HG03045 (cell line): ENCODE data around the gene SULT1A2.
"Not testable (repeated sequence)": the region's sequence is repeated elsewhere in the genome, so short reads cannot be mapped to it uniquely, and the experiment has no call there.

Experiments used
- ATAC-seq: cut with Tn5 transposase; IDR thresholded peaks from one replicate; pipeline ENCODE4 v1.9.1; 2021; ENCODE audit warnings: mild to moderate bottlenecking, moderate library complexity; ENCODE audit not compliant: unreplicated experiment

Gene SULT1A2

DNA sequence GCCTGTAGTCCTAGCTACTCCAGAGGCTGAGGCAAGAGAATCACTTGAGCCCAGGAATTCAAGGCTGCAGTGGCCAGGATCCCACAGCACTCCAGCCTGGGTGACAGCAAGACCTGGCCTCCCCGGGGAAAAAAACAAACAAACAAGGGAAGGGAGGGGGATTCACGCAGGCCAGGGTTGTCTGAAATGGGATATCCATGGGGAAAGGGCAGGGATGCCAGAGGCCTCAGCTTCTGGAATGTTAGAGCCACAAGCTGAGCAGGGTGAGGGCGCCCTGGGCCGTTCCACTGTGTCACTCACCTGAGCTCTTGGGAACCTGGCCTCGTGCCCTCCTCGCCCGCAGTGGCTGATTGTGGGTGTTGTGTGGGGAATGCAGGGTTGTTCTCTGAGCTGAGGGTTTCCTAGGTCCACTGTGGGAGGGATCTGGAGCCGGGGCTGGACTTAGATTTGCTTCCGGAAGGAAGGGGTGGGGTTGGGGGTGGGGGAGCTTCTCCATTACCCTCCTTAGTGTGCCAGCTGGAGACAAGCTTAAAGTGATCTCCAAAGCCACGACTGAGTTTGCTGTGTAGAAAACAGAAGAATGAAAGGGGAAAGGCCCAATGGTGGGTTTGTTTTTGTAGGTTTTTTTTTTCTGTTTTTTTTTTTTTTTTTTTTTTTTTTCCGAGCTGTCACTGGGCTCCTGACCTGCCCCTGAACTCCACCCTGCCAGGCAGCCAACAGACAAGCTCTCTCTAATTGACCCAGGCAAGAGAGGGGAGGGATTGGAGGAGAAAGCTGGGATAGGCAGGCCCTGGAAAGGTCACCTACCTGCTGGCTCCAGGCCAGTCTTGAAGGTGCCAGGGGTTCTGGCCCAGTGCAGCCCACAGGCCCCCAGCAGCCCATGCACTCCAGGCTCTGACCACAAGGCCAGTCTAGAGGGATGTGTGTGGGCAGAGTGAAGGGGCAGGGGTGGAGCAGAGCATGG is 13.1 kb upstream of the SULT1A2 start, which contains the start of gene SULT1A1:
TSS of gene SULT1A1 (minus strand) at position 414 of the 964 bp plus-strand sequence. CDS start 1,189 bp downstream, outside the sequence.
- no peak for ATAC-seq

DNA sequence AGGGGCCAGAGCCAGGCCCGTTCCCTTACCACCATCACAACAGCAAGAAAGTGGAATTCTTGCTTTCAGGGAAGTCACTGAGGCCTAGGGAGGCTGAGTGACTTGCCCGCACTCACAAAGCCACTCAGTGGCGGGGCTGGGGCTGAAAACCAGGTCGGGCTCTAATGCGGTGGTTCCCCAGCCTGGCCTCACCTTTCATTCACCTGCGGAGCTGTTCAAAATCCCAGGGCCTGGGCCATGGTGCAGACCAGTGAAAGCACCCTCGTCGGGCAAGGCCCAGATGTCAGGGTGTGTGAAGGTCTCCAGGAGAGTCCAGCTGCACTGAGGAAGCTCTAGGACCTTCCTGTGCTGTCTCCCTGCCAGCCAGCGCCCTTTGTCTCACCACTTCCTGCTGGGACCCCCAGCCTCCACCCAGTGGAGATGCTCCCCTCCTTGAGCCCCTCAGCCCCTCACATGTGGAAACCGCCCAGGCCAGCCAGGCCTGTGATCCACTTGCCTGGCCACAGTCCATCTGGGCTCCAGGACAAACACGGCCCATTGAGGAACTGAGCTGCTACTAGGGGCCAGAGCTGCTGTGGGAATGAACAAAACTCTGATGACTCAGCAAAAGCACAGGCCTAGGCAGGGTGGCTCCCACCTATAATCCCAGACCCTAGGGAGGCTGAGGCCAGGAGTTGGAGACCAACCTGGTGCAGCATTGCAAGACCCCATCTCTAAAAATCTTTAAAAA is 12.2 kb upstream of the SULT1A2 start:
- not testable (repeated sequence) for ATAC-seq

DNA sequence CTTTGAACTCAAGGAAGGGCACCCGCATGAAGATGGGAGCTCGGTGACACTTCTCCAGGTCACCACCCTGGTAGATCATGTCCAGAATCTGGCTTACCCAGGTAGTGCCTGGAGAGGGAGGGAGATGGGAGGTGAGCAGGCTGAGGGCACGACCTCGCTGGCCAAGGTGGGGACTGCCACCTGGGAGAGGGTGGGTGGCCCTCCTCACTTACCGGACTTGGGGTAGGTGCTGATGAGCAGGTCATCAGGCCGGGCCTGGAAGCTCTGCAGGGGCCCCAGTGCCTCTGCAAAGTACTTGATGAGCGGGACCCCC is 11.6 kb upstream of the SULT1A2 start:
- not testable (repeated sequence) for ATAC-seq

DNA sequence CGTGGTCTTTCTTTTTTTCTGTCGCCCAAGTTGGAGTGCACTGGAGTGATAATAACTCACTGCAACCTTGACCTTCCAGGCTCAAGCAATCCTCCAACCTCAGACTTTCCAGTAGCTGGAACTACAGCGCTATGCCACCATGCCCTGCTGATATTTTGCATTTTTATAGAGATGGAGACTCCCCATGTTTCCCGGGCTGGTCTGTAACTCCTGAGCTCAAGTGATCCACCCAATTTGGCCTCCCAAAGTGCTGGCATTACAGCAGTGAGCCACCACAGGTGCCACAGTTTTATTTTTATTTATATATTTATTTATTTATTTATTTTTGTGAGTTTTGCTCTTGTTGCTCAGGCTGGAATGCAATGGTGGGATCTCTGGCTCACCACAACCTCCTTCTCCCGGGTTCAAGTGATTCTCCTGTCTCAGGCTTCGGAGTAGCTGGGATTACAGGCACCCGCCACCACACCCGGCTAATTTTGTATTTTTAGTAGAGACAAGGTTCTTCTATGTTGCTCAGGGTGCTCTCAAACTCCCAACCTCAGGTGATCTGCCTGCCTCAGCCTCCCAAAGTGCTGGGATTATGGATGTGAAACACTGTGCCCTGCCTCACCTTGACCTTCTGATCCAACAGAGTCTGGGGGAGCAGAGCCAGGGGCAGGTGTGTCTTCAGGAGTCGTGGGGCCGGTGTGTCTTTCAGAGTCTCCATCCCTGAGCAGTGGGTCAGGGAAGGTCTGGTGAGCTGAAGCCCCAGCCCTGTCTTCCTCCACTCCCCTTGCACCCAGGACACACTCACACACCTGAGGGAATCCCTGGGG is 11.0 kb upstream of the SULT1A2 start:
- ATAC-seq, result not testable (repeated sequence)

DNA sequence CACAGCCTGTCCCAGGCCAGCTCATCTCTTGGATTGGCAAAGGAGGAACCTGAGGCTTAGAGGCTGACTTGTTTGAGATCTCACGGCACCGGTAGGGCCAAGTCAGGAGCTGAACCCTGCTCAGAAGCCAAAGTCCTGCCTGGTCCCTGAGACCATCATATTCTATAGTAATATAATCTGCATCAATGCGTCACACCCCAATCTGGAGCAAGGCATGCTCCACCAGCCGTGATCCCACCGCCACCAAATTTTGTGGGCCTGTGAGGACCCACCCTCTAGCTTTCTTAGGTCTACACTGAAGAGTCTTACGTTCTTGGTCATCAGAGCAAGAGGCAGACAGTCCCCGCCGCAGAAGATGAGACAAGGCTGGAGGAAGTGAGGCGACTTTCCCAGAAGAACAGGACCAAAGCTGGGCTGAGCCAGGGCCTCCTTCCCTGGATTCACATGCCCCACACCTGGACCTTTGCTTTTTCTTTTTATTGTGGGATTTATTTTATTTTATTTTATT is 10.3 kb upstream of the SULT1A2 start:
- ATAC-seq, result no peak

DNA sequence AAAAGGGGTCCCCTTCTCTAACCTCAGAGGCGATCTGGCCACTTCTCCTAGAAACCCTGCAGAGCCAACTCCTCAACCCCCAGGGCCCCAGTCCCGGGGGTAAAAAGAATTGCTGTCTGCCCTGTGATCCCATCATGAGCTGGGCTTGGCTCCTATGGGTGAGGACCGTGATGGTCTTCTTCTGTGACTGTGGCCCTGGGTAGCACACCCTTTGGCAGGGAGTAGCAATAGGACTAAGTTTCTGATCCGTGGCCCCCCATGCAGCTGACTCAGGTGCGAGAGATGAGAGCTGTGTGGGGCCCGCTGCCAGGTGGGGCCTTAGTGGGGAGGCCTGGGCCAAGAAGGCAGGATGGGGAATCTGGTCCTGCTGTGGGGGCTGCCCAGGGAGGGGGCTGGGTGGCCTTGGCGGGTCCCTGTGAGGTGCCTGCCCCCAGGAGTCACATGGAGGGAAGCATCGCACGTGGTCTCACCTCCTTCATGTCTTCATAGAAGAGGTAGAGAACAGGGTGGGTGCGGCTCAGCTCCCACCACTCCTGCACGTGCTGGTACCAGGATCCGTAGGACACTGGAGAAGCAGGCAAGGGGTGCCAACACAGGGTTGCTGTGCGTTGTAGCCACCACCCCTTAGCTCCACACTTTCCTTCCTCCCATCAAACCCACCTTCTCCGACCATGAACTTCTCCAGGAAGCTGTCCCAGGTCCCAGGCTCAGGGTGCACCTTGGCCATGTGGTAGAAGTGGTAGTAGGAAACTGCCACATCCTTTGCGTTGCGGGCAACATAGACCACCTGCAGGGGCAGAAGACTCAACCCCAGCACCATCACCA is 9.7 kb upstream of the SULT1A2 start:
- no peak for ATAC-seq

DNA sequence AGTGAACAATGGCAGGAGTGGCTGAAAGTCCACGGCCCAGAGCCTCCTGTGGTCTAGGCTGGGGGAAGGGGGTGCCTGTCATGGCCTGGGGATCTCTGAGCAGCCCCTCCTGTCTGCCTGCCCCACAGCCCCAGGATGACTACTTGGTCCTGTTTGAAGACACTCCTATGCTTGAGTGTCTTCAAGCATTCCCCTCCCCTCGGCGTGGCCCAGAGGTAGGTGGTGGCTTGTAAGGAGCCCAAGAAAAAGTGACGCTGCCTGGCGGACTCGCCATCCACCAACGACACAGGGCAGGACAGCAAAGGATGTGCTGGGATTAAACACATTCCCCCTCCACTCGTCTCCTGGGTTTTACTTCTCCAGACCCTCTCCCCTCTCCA is 7.3 kb upstream of the SULT1A2 start:
- no peak for ATAC-seq

DNA sequence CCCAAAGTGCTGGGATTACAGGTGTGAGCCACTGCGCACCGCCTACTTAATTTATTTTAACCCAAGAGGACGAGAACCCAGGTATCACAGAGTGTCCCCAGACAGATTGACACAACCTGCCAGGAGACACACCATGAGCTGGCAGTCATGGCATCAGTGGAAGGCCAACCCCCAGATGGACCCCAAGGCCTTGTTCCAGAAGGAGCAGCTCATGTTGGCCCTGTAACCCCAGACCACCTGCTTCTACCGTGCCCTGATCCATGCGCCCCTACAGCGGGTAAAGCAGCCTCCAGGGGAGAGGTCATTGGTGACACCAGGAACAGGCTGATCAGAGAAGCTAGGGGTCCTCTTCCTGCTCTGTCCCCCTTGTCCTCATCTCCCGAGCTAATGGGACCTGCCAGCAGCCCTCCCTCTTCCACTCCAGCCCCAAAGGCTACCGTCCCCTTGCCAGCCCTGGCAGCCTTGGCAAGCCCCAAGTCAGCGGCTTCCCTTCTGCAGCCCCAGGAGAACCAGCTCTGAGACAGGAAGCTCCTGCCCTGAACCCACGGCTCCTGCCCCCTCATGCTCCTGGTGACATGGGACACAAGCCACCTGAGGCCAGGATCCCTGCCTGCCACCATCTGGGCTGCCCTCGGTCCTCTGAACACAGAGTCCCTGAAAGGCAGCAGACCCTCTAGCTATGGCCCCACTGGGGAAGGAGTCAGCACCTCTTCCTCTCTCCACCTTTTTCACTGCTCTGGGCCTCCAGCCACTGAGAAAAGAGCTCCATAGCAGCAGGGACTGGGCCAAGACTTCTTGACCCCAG is 6.7 kb upstream of the SULT1A2 start:
- no peak for ATAC-seq

DNA sequence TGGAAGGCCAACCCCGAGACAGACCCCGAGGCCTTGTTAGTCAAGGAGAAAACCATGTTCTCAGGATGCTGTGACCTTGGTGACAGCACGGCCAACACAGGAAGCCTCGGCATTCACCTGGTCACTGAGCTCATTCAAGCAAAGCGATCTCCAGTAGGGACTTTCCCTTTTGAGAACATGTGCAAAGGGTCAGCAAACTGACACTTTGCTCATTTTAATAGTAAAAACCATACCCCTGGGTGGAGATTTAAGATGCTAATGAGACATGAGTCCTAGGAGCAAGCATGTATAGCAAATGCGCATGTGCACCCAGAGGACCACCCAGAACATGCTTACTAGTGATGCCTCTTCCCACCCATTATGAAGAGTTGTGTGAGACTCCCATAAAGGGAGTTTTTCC is 5.7 kb upstream of the SULT1A2 start:
- ATAC-seq, result no peak

DNA sequence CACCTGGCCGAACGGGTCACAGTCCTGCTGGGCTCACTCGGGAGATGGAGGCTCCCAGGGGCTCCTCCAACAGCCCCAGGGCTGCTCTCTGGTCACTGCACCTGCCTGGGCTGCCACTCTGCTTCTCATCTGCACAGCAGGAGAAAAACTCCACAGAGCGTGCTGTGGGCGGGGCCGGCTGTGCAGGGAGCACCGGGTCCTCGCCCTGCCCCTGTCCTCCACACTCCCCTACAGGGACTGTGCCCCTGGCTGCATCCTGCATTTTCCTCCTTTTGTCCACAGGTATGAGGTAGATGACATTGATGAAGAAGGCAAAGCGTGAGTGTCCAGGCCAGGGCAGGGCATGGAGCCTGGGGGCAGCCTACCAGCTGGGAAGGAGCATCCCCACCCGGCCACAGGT is 5.2 kb upstream of the SULT1A2 start:
- ATAC-seq, result not testable (repeated sequence)

DNA sequence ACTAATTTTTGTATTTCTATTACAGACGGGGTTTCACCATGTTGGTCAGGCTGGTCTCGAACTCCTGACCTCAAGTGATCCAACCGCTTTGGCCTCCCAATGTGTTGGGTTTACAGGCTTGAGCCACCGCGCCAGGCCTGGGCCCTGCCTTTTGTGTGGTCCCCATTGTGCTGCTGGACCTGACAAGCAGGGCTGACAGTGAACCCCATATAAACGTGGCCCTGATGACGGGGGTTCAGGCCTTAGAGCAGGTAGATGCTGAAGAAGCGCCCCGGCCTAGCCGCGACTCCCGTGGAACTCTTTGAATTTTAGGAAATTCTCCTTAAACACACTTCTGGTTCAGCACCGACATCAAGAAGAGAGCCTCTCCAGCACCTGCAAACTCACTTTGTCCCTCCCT is 4.7 kb upstream of the SULT1A2 start:
- ATAC-seq, result not testable (repeated sequence)

DNA sequence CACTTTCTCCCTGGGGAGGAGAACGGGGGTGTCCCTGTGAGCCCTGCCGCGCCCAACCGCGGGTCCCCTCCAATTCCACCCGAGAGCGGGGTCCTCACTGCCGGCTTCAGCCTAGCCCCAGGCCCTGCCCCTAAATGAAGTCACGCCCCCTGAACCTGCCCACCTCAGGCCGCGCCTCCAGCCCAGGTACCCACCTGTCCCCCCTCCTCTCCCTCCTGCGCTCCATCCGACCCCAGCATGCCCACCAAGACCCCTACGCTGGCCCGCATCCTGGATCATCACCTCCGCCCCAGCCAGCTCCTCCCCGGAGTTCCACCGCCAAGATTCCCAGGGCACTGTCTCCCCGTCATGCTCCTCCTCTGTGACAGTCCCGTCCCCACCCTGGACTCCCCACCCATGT is 4.1 kb upstream of the SULT1A2 start:
- ATAC-seq, result not testable (repeated sequence)

DNA sequence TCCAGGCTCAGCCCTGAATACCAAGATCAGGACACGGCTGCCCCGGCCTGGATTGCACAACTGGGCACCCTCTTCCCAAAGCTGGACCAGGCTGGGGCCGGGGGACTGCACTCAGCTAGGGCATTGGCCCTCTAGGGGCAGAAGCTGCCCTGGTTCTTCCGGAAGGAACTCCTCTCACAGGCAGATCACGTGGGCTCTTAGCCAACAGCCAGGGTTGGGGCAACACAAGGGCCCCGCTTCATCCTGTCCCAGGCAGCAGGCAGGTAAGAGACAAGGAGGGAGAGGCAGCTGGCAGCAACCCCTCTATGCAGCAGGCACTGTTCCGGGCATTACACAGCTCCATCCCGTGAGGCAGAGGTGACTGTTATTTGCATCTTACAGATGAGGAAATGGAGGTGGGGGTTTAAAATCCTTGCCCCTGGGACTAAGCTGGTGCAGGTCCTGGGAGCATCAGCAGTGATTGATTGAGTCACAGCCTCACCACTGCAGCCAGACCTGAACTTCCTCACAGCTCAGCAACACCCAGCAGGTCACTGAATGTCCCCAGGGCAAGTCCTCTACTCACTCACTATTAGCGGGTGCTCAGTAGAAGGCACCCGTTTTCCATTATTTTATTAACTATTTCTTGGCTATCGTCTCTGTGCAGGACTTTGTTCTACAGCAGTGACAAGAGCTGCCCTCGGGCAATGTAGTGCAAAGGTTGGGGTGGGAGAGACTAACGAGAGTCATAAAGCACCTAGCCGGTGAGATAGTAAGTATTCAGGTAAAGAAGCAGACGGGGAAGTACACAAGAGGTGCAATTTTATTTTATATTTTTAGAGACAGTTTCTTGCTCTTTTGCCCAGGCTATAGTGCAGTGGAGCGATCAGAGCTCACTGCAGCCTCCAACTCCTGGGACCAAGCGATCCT is 2.8 kb upstream of the SULT1A2 start:
- ATAC-seq, result not testable (repeated sequence)

DNA sequence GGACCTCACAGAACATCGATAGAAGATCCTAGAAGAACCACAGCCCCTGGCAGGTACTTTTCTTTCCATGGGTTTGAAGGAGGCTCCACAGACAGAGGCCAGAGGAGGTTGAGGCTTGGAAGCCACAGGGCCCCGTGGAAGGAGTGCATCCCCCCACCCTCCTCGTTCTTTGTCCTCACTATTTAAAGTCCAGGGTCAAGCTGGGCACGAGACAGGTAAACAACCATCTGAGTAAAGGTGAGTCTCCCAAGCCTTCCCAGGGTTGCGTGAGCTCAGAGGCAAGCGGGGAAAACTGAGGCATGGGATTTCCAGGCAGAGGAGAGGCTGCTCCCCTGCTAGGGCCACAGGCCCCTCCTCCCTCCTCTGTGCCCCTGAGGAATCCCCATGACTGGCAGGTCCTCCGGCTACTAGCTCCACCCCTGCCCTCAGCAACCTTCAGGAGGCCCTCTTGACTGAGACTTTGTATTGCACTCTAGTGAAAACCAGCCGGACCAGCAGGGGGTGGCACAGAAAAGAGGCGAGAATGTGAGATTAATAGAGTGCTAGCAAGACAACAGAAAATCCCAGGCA is 927 bp upstream of the SULT1A2 start:
- ATAC-seq, result no peak

DNA sequence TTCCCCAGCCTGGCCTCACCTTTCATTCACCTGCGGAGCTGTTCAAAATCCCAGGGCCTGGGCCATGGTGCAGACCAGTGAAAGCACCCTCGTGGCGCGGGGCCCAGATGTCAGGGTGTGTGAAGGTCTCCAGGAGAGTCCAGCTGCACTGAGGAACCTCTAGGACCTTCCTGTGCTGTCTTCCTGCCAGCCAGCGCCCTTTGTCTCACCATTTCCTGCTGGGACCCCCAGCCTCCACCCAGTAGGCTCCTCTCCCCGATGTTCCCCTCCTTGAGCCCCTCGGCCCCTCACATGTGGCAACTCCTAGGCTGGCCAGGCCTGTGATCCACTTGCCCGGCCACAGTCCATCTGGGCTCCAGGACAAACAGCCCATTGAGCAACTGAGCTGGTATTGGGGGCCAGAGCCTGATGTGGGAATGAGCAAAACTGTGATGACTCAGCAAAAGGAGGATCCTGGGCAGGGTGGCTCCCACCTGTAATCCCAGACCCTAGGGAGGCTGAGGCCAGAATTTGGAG is 677 bp downstream of the SULT1A2 start:
- no peak for ATAC-seq

DNA sequence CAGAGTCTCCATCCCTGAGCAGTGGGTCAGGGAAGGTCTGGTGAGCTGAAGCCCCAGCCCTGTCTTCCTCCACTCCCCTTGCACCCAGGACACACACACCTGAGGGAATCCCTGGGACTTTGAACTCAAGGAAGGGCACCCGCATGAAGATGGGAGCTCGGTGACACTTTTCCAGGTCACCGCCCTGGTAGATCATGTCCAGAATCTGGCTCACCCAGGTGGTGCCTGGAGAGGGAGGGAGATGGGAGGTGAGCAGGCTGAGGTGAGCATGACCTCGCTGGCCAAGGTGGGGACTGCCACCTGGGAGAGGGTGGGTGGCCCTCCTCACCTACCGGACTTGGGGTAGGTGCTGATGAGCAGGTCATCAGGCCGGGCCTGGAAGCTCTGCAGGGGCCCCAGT is 1.4 kb downstream of the SULT1A2 start:
- ATAC-seq, result not testable (repeated sequence)

DNA sequence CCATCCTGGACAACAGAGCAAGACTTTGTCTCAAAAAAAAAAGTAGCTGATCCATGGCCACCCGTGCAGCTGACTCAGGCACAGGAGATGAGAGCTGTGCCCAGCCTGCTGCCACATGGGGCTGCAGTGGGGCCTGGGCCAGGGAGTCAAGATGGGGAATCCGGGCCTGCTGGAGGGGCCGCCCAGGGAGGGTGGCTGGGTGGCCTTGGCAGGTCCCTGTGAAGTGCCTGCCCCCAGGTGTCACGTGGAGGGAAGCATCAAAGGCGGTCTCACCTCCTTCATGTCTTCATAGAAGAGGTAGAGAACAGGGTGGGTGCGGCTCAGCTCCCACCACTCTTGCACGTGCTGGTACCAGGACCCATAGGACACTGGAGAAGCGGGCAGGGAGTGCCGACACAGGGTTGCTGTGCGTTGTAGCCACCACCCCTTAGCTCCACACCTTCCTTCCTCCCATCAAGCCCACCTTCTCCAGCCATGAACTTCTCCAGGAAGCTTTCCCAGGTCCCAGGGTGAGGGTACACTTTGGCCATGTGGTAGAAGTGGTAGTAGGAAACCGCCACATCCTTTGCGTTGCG is 3.8 kb downstream of the SULT1A2 start:
- no peak for ATAC-seq
